Peyer's patch (tissue), 4 donors: ENCODE data around the gene RORC. TPM values are rescaled to one million over a fixed set of nuclear protein-coding genes. Genes with fewer than 3 reads are reported as not detected.

Experiments
- DNase-seq, 3 donors: peaks; one replicate each; pipeline ENCODE4 v3.0.0-alpha.2; 2017 to 2019
- H3K27ac ChIP-seq, 4 donors: fragments of 200-600 bp; sonication (generic); one replicate each; pipeline ENCODE4 v1.5.1; 2016 to 2019
- H3K27me3 ChIP-seq, 2 donors: fragments of 200-600 bp; sonication (generic); one replicate each; pipeline ENCODE4 v1.5.1; 2019
- H3K36me3 ChIP-seq, 3 donors: fragments of 200-600 bp; sonication (generic); one replicate each; pipeline ENCODE4 v1.5.1; 2016 to 2019
- H3K4me1 ChIP-seq, 4 donors: fragments of 200-600 bp; sonication (generic); one replicate each; pipeline ENCODE4 v1.5.1; 2016 to 2019
- H3K4me3 ChIP-seq, 4 donors: fragments of 200-600 bp; sonication (generic); 1 replicate in 3 of 4; 2 replicates in 1 of 4; pipeline ENCODE4 v1.5.1; 2016 to 2019; ENCODE audit warnings: mild to moderate bottlenecking in 1 of 4
- H3K9me3 ChIP-seq, 4 donors: fragments of 200-600 bp; sonication (generic); one replicate each; pipeline ENCODE4 v1.5.1; 2016 to 2019; ENCODE audit warnings: mild to moderate bottlenecking in 1 of 4
- POLR2A ChIP-seq, 2 donors: fragments of 450-650 bp; IDR thresholded peaks; one replicate each; pipeline ENCODE4 v1.5.1; 2017; ENCODE audit warnings: antibody characterized with exemption in 2 of 2, mild to moderate bottlenecking in 2 of 2, moderate library complexity in 2 of 2
- total RNA-seq, 4 donors: library from RNA; depleted of rRNA; stranded (reverse); fragments of >200 nt; gene quantifications; one replicate each; pipeline ENCODE4 v1.1.0, GENCODE V29; 2016
- TF ChIP-seq, protein P1 (sequence below), 6 experiments: fragments of 450-650 bp in 4 of 6; fragments of 200-600 bp in 2 of 6; sonication (generic) in 1 of 6; IDR thresholded peaks; one replicate each; pipeline ENCODE4 v1.5.1; 2017 to 2019; ENCODE audit warnings: antibody characterized with exemption in 6 of 6, mild to moderate bottlenecking in 3 of 6, moderate library complexity in 1 of 6

The RORC gene
- total RNA-seq, 4 donors from 2014 or later = 10.7 to 70.1 (median 46.0) TPM

DNA sequence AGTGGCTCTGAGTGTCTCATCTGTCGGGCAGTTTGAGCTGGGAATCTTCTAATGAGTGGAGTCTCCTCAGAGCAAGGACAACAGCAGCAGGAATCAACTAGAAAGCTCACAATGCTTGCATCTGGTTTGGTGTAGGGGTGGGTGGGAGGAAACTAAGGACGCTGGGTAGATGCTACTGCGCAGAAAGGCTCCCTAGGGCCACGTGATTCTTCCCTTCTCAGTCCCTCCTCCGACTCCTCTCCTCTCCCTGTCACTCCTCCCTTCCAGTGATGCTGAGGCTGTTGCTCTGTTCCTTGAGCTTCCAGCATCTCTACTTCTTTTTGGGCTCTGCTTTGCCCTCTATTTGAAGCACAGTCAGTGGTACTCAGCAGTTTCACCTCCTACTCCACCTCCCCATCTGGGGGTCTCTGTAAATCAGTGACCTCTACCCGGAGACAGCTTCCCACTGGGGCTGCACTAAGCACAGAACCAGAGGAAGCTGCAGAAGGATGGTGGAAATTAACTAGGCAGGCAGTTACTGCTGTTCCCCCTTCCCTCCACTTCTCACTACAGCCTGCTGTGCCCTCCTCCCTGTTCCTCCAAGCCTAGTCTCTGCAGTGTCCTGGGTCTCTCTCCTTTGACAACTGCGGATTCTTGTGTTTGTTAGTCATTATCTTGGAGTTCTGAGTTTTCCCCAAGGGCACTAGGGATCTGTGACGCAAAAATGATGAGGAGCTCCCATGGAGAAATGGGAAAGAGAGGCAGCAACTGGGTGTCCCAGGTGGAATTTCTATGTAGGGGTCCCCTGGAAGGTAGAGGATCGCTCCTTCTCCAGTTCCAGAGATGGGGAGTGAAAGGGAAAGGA, 32.2 kb downstream of the RORC start:
- DNase-seq = no peak
- Histone ChIP-seq H3K4me1 (no peaks in the 10 kb centered on the region), H3K27ac (no peak overlapping the region), H3K4me3 (no peak overlapping the region), H3K9me3 (no peaks in the 10 kb centered on the region), H3K27me3 (no peaks in the 10 kb centered on the region), H3K36me3 (no peaks in the 10 kb centered on the region)
- TF ChIP-seq, protein P1, sequence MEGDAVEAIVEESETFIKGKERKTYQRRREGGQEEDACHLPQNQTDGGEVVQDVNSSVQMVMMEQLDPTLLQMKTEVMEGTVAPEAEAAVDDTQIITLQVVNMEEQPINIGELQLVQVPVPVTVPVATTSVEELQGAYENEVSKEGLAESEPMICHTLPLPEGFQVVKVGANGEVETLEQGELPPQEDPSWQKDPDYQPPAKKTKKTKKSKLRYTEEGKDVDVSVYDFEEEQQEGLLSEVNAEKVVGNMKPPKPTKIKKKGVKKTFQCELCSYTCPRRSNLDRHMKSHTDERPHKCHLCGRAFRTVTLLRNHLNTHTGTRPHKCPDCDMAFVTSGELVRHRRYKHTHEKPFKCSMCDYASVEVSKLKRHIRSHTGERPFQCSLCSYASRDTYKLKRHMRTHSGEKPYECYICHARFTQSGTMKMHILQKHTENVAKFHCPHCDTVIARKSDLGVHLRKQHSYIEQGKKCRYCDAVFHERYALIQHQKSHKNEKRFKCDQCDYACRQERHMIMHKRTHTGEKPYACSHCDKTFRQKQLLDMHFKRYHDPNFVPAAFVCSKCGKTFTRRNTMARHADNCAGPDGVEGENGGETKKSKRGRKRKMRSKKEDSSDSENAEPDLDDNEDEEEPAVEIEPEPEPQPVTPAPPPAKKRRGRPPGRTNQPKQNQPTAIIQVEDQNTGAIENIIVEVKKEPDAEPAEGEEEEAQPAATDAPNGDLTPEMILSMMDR (IDR thresholded peaks at IDR 0.05) = no peak
- TF ChIP-seq POLR2A (IDR thresholded peaks at IDR 0.05) = no peak

DNA sequence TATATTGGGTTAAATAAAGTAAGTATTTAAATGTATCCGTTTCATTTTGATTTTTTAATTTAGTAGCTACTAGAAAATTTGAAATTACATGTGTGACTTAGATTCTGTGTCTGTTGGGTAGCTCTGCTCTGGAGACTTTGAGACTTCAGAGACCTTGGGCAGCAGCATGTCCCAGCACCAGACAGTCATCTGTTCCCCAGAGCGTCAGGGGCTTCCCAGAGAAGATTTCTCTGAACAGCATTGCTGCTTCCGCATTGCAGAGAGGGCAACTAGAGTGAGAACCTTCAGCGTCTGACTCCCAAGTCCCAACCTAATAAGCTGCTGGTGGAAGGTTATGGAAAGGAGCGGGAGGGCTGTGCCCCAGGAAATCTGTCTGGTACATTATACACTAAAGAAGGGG, 33.0 kb downstream of the RORC start:
- TF ChIP-seq, protein P1 (IDR thresholded peaks at IDR 0.05) = no peak
- TF ChIP-seq POLR2A (IDR thresholded peaks at IDR 0.05) = no peak
- no peaks in the 10 kb centered on the region for H3K4me1 ChIP-seq
- H3K36me3 ChIP-seq = no peaks in the 10 kb centered on the region
- H3K9me3 ChIP-seq = no peaks in the 10 kb centered on the region
- H3K27me3 ChIP-seq = no peaks in the 10 kb centered on the region
- no peak overlapping the region for H3K4me3 ChIP-seq
- DNase-seq = no peak
- H3K27ac ChIP-seq = no peak overlapping the region

GRCh38 chr1:151790940-151791651, 40.5 kb downstream of the RORC start:
- no peaks in the 10 kb centered on the region for H3K36me3 ChIP-seq

GRCh38 chr1:151790071-151790939, 41.3 kb downstream of the RORC start, which contains the start of gene TDRKH:
Gene TDRKH, minus strand, starts transcription at chr1:151790500. Its CDS starts 7,478 bp downstream, at chr1:151783022.
- Histone ChIP-seq H3K4me3 (peak within 1 kb of the TSS; percentile 71 to 75 (median 74)), H3K27me3 (no peaks in the 10 kb centered on the region), H3K36me3 (no peaks in the 10 kb centered on the region), H3K4me1 (peaks cover 0 to 9% (median 0%) of the 10 kb centered on the region in 4 donors), H3K9me3 (no peaks in the 10 kb centered on the region), H3K27ac (peak within 1 kb of the TSS; percentile 35 to 75 (median 55))
- peak; percentile 97 to 99 (median 98) for DNase-seq
- TF ChIP-seq, protein P1 (IDR thresholded peaks at IDR 0.05) = peak in 4 of 6 experiments; percentile 23 to 45 (median 40)
- TF ChIP-seq POLR2A (IDR thresholded peaks at IDR 0.05) = peak; percentile 33 to 77

More at GRCh38 chr1:151790940-151791651, 40.5 kb downstream of the RORC start:
- H3K27ac ChIP-seq = peak overlapping the region; percentile 29 to 75 (median 44)
- no peaks in the 10 kb centered on the region for H3K9me3 ChIP-seq
- peak overlapping the region; percentile 71 to 75 (median 74) for H3K4me3 ChIP-seq
- DNase-seq = no peak
- H3K4me1 ChIP-seq = peaks cover 0 to 9% (median 0%) of the 10 kb centered on the region in 4 donors
- no peaks in the 10 kb centered on the region for H3K27me3 ChIP-seq
- TF ChIP-seq POLR2A (IDR thresholded peaks at IDR 0.05) = no peak
- TF ChIP-seq, protein P1 (IDR thresholded peaks at IDR 0.05) = no peak

- Histone ChIP-seq H3K9me3 (no peaks in the 10 kb centered on the region), H3K27me3 (no peaks in the 10 kb centered on the region), H3K27ac (no peak overlapping the region), H3K4me3 (no peak overlapping the region), H3K36me3 (no peaks in the 10 kb centered on the region), H3K4me1 (peaks cover 0 to 9% (median 0%) of the 10 kb centered on the region in 4 donors)
- no peak for DNase-seq
- TF ChIP-seq, protein P1 (IDR thresholded peaks at IDR 0.05) = no peak
- TF ChIP-seq POLR2A (IDR thresholded peaks at IDR 0.05) = no peak
These were observed 43.9 kb downstream of the RORC start for GRCh38 chr1:151787689-151788088.
